Measurements from ENCODE around the gene ZNF22.

GRCh38 chr10:45050551-45051235, 50.0 kb downstream of the ZNF22 start:
- no peak for TF ChIP-seq POLR2A (IDR thresholded peaks at IDR 0.05; ENCODE audit: low read depth, low read length)
- TF ChIP-seq CTCF (conservative IDR thresholded peaks at IDR 0.05; ENCODE audit: low read depth, low read length) = no peak
- TF ChIP-seq MXI1 (IDR thresholded peaks at IDR 0.05; ENCODE audit: borderline replicate concordance, low read depth, low read length) = no peak
- TF ChIP-seq RCOR1 (IDR thresholded peaks at IDR 0.05; ENCODE audit: insufficient replicate concordance, low read length) = no peak

Data from IMR-90 (cell line).